ENCODE measurements around the gene TPSB2. TPM values are rescaled to one million over a fixed set of nuclear protein-coding genes. Genes with fewer than 3 reads are reported as not detected.

The TPSB2 gene
- total RNA-seq, 1 experiment from 2014 or later, result not detected

DNA sequence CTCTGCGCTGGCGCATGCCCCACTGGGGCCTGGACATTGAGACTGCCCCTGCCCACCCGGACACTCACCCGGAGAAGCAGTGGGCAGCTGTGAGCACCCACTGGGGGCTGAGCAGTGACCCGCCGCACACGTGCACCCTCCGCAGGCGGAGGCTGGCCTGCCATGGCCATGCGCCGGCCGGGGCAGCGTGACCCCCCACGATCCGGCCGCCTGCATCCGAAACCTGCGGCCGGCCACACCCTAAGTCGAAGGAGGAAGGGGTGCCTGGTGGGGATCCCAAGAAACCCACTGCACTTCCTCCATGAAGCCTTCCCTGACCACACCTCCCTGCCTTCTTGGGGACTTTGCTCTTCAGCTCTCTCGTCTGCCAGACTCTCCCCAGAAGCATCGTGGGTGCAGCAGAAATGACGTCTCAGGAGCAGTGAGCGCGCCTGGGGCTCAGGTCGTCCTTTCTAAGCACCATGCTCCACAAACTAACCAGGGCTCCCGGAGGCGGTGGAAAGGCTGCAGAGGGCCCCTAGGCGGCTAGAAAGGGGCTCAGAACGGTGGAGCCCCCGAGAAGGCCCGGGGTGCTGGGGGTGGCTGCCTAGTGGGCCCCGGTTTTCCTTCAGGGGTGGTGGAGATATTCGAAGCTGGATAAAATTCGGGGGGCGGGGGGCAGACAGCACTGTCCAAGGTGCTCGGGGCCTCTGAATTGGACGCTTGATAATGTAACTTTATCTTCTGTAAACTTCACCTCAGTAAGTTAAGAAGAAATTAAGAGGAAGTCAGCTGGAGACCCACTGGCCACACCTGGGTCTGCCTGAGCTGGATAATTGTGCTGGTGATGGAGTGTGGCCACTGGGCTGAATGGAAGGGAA is 6.4 kb downstream of the TPSB2 start:
- in situ Hi-C loops (cut with HindIII; ENCODE audit: low sequenced_read_pairs), result no loop called here

DNA sequence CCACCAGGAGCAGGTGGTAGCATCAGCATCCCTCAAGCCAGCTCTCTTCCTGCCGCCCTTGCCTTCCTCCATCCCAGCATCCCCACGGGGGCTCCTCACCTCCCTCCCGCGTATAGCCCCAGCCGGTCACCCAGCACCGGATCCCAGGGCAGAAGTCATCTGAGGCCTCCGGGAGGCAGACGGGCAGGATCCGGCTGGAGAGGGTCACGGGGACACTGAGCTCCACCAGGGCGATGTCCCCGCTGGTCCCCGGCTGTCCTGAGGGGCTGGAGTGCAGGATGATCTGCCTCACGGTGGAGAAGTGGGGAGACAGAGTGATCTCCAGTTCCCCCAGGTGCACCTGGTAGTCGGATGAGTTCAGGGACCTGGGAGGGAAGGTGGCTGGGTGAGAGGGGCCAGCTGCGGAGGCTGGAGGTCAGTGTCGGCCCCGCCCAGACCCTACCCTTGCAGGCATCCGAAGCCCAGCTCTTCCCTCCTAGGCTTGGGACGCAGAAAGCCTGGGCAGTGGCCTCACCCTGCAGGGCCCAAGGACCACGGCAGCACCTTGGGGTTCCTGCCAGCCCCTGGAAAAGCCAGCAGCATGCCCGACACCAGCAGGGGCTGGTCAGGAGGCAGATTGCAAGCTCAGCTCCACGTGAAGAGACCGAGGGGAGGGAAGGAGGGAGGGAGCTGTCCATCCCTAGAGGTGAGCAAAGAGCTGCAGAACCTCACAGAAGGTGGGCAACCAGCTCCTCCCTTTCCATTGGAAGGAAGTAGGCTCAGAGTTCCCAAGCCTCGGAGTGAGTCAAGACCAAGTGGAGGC is 7.2 kb downstream of the TPSB2 start:
- no peak for DNase-seq (ENCODE audit: low spot score)
- in situ Hi-C loops (cut with HindIII; ENCODE audit: low sequenced_read_pairs), result no loop called here

More for the DNA sequence above, 6.4 kb downstream of the TPSB2 start:
- no peak for DNase-seq (ENCODE audit: low spot score)

DNA sequence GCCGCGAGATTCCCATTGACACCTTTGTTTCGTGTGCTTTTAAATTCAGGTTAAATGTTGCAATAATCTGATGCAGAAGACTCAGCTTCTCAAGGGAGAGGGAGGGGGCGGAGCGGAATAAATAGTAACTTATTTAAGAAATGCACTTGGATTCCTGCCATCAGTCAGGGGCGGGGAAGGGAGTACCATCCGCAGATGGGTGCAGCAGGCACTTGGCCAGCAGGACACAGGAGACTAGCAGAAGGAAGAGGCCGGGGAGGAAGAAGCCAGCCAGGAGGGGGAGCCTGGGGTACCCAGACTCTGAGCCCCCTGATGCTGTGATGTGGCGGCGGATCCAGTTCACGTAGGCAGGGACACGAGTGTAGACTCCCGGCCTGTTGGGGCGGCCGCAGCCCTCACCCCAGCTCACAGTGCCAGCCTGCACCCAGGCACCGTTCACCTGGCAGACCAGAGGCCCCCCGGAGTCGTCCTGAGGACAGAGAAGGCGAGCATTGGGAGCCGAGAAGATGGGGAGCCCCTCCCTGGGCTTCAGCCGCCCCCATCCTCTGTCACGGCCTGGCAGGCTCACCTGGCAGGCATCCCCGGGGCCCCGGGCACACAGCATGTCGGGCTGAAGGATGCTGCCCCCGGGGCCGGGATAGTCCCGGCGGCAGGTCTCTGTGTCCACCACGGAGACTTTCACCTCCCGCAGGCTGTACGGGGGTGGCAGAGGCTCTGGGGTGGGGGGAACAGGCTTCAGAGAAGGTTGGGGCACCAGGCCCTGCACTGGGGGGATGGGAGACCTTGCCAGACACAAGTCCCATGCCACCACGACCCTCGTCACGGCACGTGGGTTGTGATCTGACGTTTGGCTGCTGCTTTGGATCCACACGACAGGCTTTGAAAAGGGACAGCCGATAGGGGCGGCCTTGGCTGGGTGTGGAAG is 8.1 kb downstream of the TPSB2 start:
- no peak for DNase-seq (ENCODE audit: low spot score)
- in situ Hi-C loops (cut with HindIII; ENCODE audit: low sequenced_read_pairs), result no loop called here

DNA sequence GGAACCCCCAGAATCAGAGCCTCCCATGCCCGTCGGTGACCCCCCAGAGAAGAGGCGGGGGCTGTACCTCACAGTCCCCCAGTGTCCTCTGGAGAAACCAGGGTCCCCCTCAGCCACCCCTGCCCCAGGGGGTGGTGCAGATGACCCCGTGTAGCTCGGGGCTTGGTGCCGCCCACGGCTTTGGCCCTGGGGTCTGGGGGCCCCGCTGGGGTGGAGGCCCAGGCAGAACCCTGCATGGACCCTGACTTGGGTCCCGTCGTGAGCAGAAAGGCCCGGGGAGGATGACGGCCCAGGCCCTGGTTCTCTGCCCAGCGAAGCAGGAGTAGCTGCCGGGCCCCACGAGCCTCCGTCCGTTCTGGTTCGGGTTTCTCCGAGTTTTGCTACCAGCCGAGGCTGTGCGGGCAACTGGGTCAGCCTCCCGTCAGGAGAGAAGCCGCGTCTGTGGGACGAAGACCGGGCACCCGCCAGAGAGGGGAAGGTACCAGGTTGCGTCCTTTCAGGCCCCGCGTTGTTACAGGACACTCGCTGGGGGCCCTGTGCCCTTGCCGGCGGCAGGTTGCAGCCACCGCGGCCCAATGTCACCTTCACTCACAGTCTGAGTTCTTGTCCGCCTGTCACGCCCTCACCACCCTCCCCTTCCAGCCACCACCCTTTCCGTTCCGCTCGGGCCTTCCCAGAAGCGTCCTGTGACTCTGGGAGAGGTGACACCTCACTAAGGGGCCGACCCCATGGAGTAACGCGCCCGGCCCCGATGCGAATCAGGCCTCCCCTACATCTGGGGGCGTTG is 8.9 kb downstream of the TPSB2 start:
- in situ Hi-C loops (cut with HindIII; ENCODE audit: low sequenced_read_pairs), result no loop called here
- no peak for DNase-seq (ENCODE audit: low spot score)

GRCh38 chr16:1220098-1220728 is 9.8 kb downstream of the TPSB2 start:
- DNase-seq (ENCODE audit: low spot score), result no peak
- in situ Hi-C loops (cut with HindIII; ENCODE audit: low sequenced_read_pairs), result no loop called here

GRCh38 chr16:1218930-1219611 is 10.9 kb downstream of the TPSB2 start:
- in situ Hi-C loops (cut with HindIII; ENCODE audit: low sequenced_read_pairs), result no loop called here
- DNase-seq (ENCODE audit: low spot score), result no peak

GRCh38 chr16:1218061-1218929 is 11.7 kb downstream of the TPSB2 start:
- no peak for DNase-seq (ENCODE audit: low spot score)
- in situ Hi-C loops (cut with HindIII; ENCODE audit: low sequenced_read_pairs), result no loop called here

GRCh38 chr16:1217526-1217925 is 12.5 kb downstream of the TPSB2 start:
- in situ Hi-C loops (cut with HindIII; ENCODE audit: low sequenced_read_pairs), result no loop called here
- no peak for DNase-seq (ENCODE audit: low spot score)

- in situ Hi-C loops (cut with HindIII; ENCODE audit: low sequenced_read_pairs), result no loop called here
- DNase-seq (ENCODE audit: low spot score), result no peak
Observed at GRCh38 chr16:1216681-1217400, 13.1 kb downstream of the TPSB2 start.

- in situ Hi-C loops (cut with HindIII; ENCODE audit: low sequenced_read_pairs), result no loop called here
- DNase-seq (ENCODE audit: low spot score), result no peak
Observed at GRCh38 chr16:1216296-1216619, 13.7 kb downstream of the TPSB2 start.

GRCh38 chr16:1215574-1216295 is 14.2 kb downstream of the TPSB2 start:
- DNase-seq (ENCODE audit: low spot score), result no peak
- in situ Hi-C loops (cut with HindIII; ENCODE audit: low sequenced_read_pairs), result no loop called here

- in situ Hi-C loops (cut with HindIII; ENCODE audit: low sequenced_read_pairs), result no loop called here
- no peak for DNase-seq (ENCODE audit: low spot score)
Observed at GRCh38 chr16:1214719-1215118, 15.3 kb downstream of the TPSB2 start.

DNA sequence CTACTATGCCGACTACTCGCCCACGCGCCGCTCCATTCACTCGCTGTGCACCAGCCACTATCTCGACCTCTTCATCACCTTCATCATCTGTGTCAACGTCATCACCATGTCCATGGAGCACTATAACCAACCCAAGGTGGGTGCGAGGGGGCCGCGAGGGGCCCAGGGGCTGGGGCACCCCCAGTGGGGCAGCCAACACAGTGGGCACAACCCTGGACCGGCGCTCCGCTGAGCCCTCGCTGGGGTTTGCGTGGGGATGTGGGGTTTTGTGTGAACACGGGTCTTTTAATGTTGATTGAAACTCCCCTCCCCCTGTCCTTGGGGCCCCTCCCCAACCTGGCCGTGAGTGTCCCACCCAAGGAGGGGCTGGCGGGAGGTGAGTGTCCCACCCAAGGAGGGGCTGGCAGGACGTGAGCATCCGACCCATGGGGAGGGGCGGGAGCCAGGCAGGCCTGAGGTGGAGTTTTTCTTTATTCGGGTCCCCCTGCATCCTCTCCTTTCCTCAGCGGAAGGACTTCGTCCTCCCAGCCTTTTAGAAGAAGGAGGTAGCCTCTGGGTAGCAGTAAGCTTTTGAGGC is 16.1 kb downstream of the TPSB2 start:
- no peak for DNase-seq (ENCODE audit: low spot score)
- in situ Hi-C loops (cut with HindIII; ENCODE audit: low sequenced_read_pairs), result no loop called here

- no peak for DNase-seq (ENCODE audit: low spot score)
- in situ Hi-C loops (cut with HindIII; ENCODE audit: low sequenced_read_pairs), result no loop called here
Observed at GRCh38 chr16:1213231-1213630, 16.8 kb downstream of the TPSB2 start.

- DNase-seq (ENCODE audit: low spot score), result no peak
- in situ Hi-C loops (cut with HindIII; ENCODE audit: low sequenced_read_pairs), result no loop called here
Observed at GRCh38 chr16:1212616-1213194, 17.3 kb downstream of the TPSB2 start.
